HCT116 (cell line): Measurements from ENCODE around the gene PAX9. TPM values are rescaled to one million over a fixed set of nuclear protein-coding genes. Genes with fewer than 3 reads are reported as not detected.

ENCODE experiments used
- ATAC-seq: fragments of 200-7000 bp; cut with Tn5 transposase; 2 replicates; pipeline ENCODE4 v1.9.1; 2020; ENCODE audit warnings: mild to moderate bottlenecking, moderate library complexity
- BruUV-seq: library from RNA; stranded (reverse); fragments of 400-500 nt; replicated peaks from 2 replicates; lab custom pipeline; 2021; lab: Mats Ljungman, UMichigan
- CTCF ChIA-PET: fragments of 300-600 bp; sonication (Branson Sonifier 250); formaldehyde crosslinking; loops from one replicate; lab custom pipeline; 2021; ENCODE audit warnings: antibody characterized with exemption; lab: Charles Lee
- POLR2A ChIA-PET: fragments of 300-600, 350-600 bp; sonication (Branson Sonifier 250); formaldehyde crosslinking; loops from one replicate; lab custom pipeline; 2021; ENCODE audit warnings: antibody characterized with exemption; lab: Charles Lee
- RAD21 ChIA-PET, 2 experiments: fragments of 300-600 bp; sonication (Branson Sonifier 250); formaldehyde crosslinking; loops; one replicate each; lab custom pipeline; 2023; ENCODE audit warnings: low total read pairs in 2 of 2; ENCODE audit not compliant: uncharacterized antibody in 2 of 2, unreplicated experiment in 2 of 2, low non-redundant PET in 1 of 2; lab: Charles Lee
- DNase-seq: peaks from one replicate; pipeline ENCODE4 v3.0.0-alpha.2; 2010; ENCODE audit warnings: low read depth, low spot score
- H2AFZ ChIP-seq: fragments of 200-600 bp; shearing (Covaris generic), sonication (generic); 2 replicates; pipeline ENCODE4 v1.6.1; 2017; ENCODE audit warnings: low read depth, mixed run types, mixed read lengths, antibody characterized with exemption, low read length; ENCODE audit not compliant: poor library complexity, severe bottlenecking
- H3K27ac ChIP-seq: 2 replicates; pipeline ENCODE4 v1.5.1; 2012; ENCODE audit warnings: low read depth, low read length
- H3K27me3 ChIP-seq: fragments of 200-600 bp; sonication (generic); 2 replicates; pipeline ENCODE4 v1.6.1; 2016; ENCODE audit warnings: mixed run types, low read length, mixed read lengths; ENCODE audit not compliant: insufficient read depth
- H3K36me3 ChIP-seq, 2 experiments: fragments of 200-500 bp in 1 of 2; fragments of 200-600 bp in 1 of 2; sonication (Bioruptor generic) in 1 of 2; sonication (generic) in 1 of 2; 2 replicates each; pipeline versions ENCODE4 v1.5.1 to v1.6.1; 2014 to 2016; ENCODE audit warnings: low read length in 2 of 2, inconsistent platforms in 1 of 2, mixed read lengths in 1 of 2, mixed run types in 1 of 2; ENCODE audit not compliant: insufficient read depth in 2 of 2, control insufficient read depth in 1 of 2
- H3K4me1 ChIP-seq, 2 experiments: fragments of 200-600 bp in 1 of 2; sonication (generic) in 1 of 2; 2 replicates each; pipeline versions ENCODE4 v1.5.1 to v1.6.1; 2012 to 2017; ENCODE audit warnings: low read length in 2 of 2, inconsistent platforms in 1 of 2, mild to moderate bottlenecking in 1 of 2, mixed read lengths in 1 of 2, mixed run types in 1 of 2, moderate library complexity in 1 of 2; ENCODE audit not compliant: insufficient read depth in 2 of 2, control insufficient read depth in 1 of 2
- H3K4me2 ChIP-seq: fragments of 200-600 bp; sonication (generic); 2 replicates; pipeline ENCODE4 v1.6.1; 2017; ENCODE audit warnings: mixed run types, low read length, mixed read lengths
- H3K4me3 ChIP-seq, 2 experiments: fragments of 200-600 bp in 1 of 2; sonication (generic) in 1 of 2; replicated peaks in 1 of 2; 2 replicates each; pipeline ENCODE4 v1.5.1; 2011 to 2016; ENCODE audit warnings: low read length in 2 of 2, control low read depth in 1 of 2, low read depth in 1 of 2, mild to moderate bottlenecking in 1 of 2, mixed read lengths in 1 of 2, mixed run types in 1 of 2
- H3K79me2 ChIP-seq: fragments of 200-600 bp; sonication (generic); 2 replicates; pipeline ENCODE4 v1.6.1; 2017; ENCODE audit warnings: mild to moderate bottlenecking, mixed run types, low read length, moderate library complexity, mixed read lengths; ENCODE audit not compliant: insufficient read depth
- H3K9ac ChIP-seq: fragments of 200-600 bp; sonication (generic); 2 replicates; pipeline ENCODE4 v1.6.1; 2016; ENCODE audit warnings: low read length, mixed read lengths
- H3K9me2 ChIP-seq: fragments of 200-600 bp; sonication (generic), shearing (Covaris generic); 2 replicates; pipeline ENCODE4 v1.6.1; 2017; ENCODE audit warnings: mixed run types, mild to moderate bottlenecking, moderate library complexity; ENCODE audit not compliant: insufficient read depth
- H3K9me3 ChIP-seq, 2 experiments: fragments of 200-500 bp in 1 of 2; fragments of 200-600 bp in 1 of 2; sonication (Bioruptor generic) in 1 of 2; sonication (generic) in 1 of 2; 2 replicates each; pipeline ENCODE4 v1.6.1; 2014 to 2017; ENCODE audit warnings: low read length in 2 of 2, mixed read lengths in 2 of 2, inconsistent platforms in 1 of 2, low read depth in 1 of 2, mild to moderate bottlenecking in 1 of 2, mixed run types in 1 of 2, moderate library complexity in 1 of 2; ENCODE audit not compliant: control insufficient read depth in 1 of 2, insufficient read depth in 1 of 2
- H4K20me1 ChIP-seq: fragments of 200-600 bp; sonication (generic), shearing (Covaris generic); 2 replicates; pipeline ENCODE4 v1.6.1; 2017; ENCODE audit warnings: mixed run types, mild to moderate bottlenecking, moderate library complexity; ENCODE audit not compliant: insufficient read depth
- ATF3 ChIP-seq: IDR thresholded peaks from 2 replicates; pipeline ENCODE4 v1.6.1; 2012
- EGR1 ChIP-seq: IDR thresholded peaks from 2 replicates; pipeline ENCODE4 v1.6.1; 2012; ENCODE audit warnings: low read depth
- EZH2phosphoT487 ChIP-seq: fragments of 200-600 bp; IDR thresholded peaks from 2 replicates; pipeline ENCODE4 v1.6.1; 2018; ENCODE audit warnings: antibody characterized with exemption, borderline replicate concordance
- FOSL1 ChIP-seq: IDR thresholded peaks from 2 replicates; pipeline ENCODE4 v1.6.1; 2012; ENCODE audit warnings: low read depth
- MAX ChIP-seq: IDR thresholded peaks from 2 replicates; pipeline ENCODE4 v1.6.1; 2012
- POLR2AphosphoS5 ChIP-seq: IDR thresholded peaks from 2 replicates; pipeline ENCODE4 v1.6.1; 2011; ENCODE audit warnings: mild to moderate bottlenecking, low read depth, low read length, moderate library complexity
- REST ChIP-seq: IDR thresholded peaks from 2 replicates; pipeline ENCODE4 v1.6.1; 2012; ENCODE audit warnings: low read depth
- SIN3A ChIP-seq: IDR thresholded peaks from 2 replicates; pipeline ENCODE4 v1.6.1; 2012; ENCODE audit warnings: low read depth
- SP1 ChIP-seq: IDR thresholded peaks from 2 replicates; pipeline ENCODE4 v1.6.1; 2012; ENCODE audit warnings: low read depth
- SRF ChIP-seq: IDR thresholded peaks from 2 replicates; pipeline ENCODE4 v1.6.1; 2012; ENCODE audit warnings: low read depth
- TCF7L2 ChIP-seq: IDR thresholded peaks from 2 replicates; pipeline ENCODE4 v1.7.0; 2011; ENCODE audit warnings: borderline replicate concordance, inconsistent platforms; ENCODE audit not compliant: insufficient read depth, insufficient read length; ENCODE audit errors: extremely low read depth
- YY1 ChIP-seq: IDR thresholded peaks from 2 replicates; pipeline ENCODE4 v1.6.1; 2011; ENCODE audit warnings: low read length, low read depth, moderate library complexity, mild to moderate bottlenecking; ENCODE audit not compliant: insufficient replicate concordance; ENCODE audit errors: extremely low read depth
- intact Hi-C: fragments of 100-400 bp; cut with micrococcal nuclease; formaldehyde crosslinking; loops from 2 replicates; pipeline ENCODE4 v1.10.0; 2022
- total RNA-seq: library from RNA; stranded (reverse); gene quantifications from one replicate; pipeline ENCODE4 v1.2.1, GENCODE V29; 2021; ENCODE audit not compliant: unreplicated experiment
- TF ChIP-seq, protein P1 (sequence below): IDR thresholded peaks from 2 replicates; pipeline ENCODE4 v1.6.1; 2011; ENCODE audit warnings: mild to moderate bottlenecking, low read length, moderate library complexity; ENCODE audit not compliant: insufficient replicate concordance; ENCODE audit errors: extremely low read depth

PAX9 gene
- total RNA-seq, 1 experiment from 2014 or later, result 5.2 TPM

DNA sequence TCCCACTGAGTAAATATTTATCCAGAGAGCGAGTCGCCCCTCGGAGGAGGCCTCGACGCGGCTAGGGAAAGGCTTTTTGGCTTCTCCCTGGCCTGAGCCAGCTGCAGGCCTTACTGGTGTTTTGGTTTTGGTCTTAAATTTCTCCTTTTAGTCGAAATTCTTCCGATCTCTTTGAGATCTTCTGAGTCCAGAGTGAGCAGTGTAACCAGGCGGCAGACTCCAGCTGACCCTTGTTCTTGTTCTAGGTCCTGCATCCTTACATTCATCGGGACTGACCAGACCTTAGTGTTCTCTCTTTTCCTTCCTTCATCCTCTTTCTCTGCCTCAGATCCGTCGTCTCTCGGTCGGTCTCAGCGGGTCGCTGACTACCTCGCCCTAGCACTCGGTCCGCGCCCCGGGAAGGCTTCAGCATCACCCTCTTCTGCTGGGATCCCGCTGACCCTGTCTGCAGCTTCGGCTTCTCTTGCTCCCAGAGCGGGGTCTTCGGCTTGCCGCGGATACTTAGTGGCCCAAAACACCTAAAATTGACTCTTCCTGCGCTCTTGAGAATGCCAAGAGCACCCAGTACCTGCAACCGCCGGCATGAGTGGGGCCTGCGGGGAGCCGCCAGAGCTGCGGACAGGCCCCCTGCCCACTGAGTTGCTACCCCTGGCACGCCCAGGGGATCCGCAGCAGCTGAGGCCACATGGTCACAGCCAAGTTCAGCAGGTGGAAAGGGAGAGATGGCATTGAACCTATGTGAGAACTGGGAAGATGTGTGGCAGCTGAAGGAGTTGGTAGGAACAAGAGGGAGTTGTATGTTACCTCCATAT lies 2.4 kb upstream of the PAX9 start:
- POLR2A ChIA-PET, result no interaction called here
- ATAC-seq, result no peak
- TF ChIP-seq EGR1 (no peak), SRF (no peak), EZH2phosphoT487 (no peak), MAX (no peak), ATF3 (no peak), REST (no peak), YY1 (no peak), SP1 (no peak), TCF7L2 (no peak), POLR2AphosphoS5 (no peak), SIN3A (no peak), FOSL1 (no peak)
- TF ChIP-seq, protein P1, sequence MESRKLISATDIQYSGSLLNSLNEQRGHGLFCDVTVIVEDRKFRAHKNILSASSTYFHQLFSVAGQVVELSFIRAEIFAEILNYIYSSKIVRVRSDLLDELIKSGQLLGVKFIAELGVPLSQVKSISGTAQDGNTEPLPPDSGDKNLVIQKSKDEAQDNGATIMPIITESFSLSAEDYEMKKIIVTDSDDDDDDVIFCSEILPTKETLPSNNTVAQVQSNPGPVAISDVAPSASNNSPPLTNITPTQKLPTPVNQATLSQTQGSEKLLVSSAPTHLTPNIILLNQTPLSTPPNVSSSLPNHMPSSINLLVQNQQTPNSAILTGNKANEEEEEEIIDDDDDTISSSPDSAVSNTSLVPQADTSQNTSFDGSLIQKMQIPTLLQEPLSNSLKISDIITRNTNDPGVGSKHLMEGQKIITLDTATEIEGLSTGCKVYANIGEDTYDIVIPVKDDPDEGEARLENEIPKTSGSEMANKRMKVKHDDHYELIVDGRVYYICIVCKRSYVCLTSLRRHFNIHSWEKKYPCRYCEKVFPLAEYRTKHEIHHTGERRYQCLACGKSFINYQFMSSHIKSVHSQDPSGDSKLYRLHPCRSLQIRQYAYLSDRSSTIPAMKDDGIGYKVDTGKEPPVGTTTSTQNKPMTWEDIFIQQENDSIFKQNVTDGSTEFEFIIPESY, result no peak
- DNase-seq, result no peak
- RAD21 ChIA-PET, result no interaction called here
- Histone ChIP-seq H3K36me3 (no peaks in the 10 kb centered on the region; a peak in 1 of 4 replicates), H4K20me1 (no peaks in the 10 kb centered on the region), H2AFZ (no peak overlapping the region), H3K27ac (no peak overlapping the region), H3K4me1 (peaks cover 9 to 21% of the 10 kb centered on the region in 2 experiments; a peak in 3 of 4 replicates), H3K27me3 (no peaks in the 10 kb centered on the region), H3K79me2 (no peaks in the 10 kb centered on the region), H3K9me3 (no peaks in the 10 kb centered on the region), H3K9me2 (no peaks in the 10 kb centered on the region), H3K4me3 (no peak overlapping the region), H3K4me2 (no peak overlapping the region), H3K9ac (no peak overlapping the region)
- no TSS peak for BruUV-seq
- CTCF ChIA-PET, result no interaction called here
- intact Hi-C loops, result no loop called here
